Subcutaneous abdominal adipose tissue (tissue), 5 donors: ENCODE measurements around the gene CENPF.

Source experiments
- H3K27ac ChIP-seq: one replicate; pipeline ENCODE4 v1.7.0; 2013; ENCODE audit warnings: low read depth, mild to moderate bottlenecking, inconsistent platforms, low read length, moderate library complexity
- H3K27me3 ChIP-seq, 5 donors: one replicate each; pipeline ENCODE4 v1.7.0; 2013; ENCODE audit warnings: low read length in 5 of 5, inconsistent platforms in 1 of 5; ENCODE audit not compliant: control insufficient read depth in 5 of 5, insufficient read depth in 4 of 5
- H3K36me3 ChIP-seq, 5 donors: one replicate each; pipeline ENCODE4 v1.7.0; 2013; ENCODE audit warnings: low read length in 5 of 5; ENCODE audit not compliant: control insufficient read depth in 5 of 5, insufficient read depth in 5 of 5
- H3K4me1 ChIP-seq, 5 donors: one replicate each; pipeline ENCODE4 v1.7.0; 2013; ENCODE audit warnings: low read length in 5 of 5, mild to moderate bottlenecking in 3 of 5, moderate library complexity in 1 of 5; ENCODE audit not compliant: control insufficient read depth in 5 of 5, insufficient read depth in 5 of 5
- H3K4me3 ChIP-seq, 5 donors: one replicate each; pipeline ENCODE4 v1.7.0; 2013; ENCODE audit warnings: low read length in 5 of 5, low read depth in 1 of 5
- H3K9ac ChIP-seq, 5 donors: one replicate each; pipeline ENCODE4 v1.7.0; 2013; ENCODE audit warnings: low read length in 5 of 5, mild to moderate bottlenecking in 4 of 5, moderate library complexity in 3 of 5
- H3K9me3 ChIP-seq, 5 donors: one replicate each; pipeline ENCODE4 v1.7.0; 2013; ENCODE audit warnings: low read length in 5 of 5; ENCODE audit not compliant: control insufficient read depth in 5 of 5
- donor health status: healthy.
- donor health status: healthy.
- donor health status: healthy.
- donor health status: healthy.
- donor health status: healthy.

Gene CENPF, protein sequence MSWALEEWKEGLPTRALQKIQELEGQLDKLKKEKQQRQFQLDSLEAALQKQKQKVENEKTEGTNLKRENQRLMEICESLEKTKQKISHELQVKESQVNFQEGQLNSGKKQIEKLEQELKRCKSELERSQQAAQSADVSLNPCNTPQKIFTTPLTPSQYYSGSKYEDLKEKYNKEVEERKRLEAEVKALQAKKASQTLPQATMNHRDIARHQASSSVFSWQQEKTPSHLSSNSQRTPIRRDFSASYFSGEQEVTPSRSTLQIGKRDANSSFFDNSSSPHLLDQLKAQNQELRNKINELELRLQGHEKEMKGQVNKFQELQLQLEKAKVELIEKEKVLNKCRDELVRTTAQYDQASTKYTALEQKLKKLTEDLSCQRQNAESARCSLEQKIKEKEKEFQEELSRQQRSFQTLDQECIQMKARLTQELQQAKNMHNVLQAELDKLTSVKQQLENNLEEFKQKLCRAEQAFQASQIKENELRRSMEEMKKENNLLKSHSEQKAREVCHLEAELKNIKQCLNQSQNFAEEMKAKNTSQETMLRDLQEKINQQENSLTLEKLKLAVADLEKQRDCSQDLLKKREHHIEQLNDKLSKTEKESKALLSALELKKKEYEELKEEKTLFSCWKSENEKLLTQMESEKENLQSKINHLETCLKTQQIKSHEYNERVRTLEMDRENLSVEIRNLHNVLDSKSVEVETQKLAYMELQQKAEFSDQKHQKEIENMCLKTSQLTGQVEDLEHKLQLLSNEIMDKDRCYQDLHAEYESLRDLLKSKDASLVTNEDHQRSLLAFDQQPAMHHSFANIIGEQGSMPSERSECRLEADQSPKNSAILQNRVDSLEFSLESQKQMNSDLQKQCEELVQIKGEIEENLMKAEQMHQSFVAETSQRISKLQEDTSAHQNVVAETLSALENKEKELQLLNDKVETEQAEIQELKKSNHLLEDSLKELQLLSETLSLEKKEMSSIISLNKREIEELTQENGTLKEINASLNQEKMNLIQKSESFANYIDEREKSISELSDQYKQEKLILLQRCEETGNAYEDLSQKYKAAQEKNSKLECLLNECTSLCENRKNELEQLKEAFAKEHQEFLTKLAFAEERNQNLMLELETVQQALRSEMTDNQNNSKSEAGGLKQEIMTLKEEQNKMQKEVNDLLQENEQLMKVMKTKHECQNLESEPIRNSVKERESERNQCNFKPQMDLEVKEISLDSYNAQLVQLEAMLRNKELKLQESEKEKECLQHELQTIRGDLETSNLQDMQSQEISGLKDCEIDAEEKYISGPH (N-terminal part only)

DNA sequence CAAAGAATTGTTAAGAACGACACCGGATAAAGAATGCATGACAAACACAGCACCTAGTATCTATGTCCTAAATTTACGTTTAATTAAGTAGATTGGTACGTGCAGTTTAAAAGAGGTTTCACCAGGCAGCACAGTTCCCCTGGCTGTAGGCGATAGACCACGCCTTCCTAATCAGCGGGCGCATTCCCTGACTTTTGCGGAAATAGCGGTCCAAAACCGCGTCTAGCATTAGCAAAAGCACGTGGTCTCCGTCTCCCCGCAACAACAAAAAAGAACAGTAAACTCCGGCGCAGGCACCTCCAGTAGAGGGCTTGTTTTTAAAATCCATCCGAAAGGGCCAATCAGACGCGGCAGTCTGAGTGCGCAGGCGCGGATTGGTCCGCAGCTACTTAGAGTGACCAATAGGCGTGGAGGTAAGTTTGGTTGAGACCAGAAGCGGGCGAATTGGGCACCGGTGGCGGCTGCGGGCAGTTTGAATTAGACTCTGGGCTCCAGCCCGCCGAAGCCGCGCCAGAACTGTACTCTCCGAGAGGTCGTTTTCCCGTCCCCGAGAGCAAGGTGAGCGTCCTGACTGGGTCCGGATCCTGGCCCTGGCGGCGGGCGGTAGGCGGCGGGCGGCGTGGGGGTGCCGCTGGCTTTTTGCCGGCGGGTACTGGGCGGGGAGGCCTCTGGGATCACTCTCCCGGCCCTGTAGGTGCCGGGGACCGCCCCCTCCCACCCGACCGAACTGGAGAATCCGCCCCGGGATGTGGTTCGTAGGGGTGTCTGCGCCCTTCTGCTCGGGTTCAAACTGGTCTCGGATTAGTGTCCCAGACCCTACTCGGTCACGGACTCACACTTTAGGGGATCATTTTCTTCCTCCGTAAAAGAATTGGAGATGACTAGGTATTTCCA lies at the start of gene CENPF:
Gene CENPF, plus strand, starts transcription at position 432 of the 894 bp plus-strand sequence. CDS start 10,560 bp downstream, outside the sequence.
- Histone ChIP-seq H3K4me3 (peak within 1 kb of the TSS; percentile 74 to 93 (median 77)), H3K27ac (no peak within 1 kb of the TSS), H3K9me3 (no peaks in the 10 kb centered on the region), H3K9ac (peak within 1 kb of the TSS in 4 of 5 donors; percentile 58 to 81 (median 68)), H3K27me3 (no peaks in the 10 kb centered on the region), H3K4me1 (peaks cover 0 to 15% (median 15%) of the 10 kb centered on the region in 5 donors), H3K36me3 (no peaks in the 10 kb centered on the region)

DNA sequence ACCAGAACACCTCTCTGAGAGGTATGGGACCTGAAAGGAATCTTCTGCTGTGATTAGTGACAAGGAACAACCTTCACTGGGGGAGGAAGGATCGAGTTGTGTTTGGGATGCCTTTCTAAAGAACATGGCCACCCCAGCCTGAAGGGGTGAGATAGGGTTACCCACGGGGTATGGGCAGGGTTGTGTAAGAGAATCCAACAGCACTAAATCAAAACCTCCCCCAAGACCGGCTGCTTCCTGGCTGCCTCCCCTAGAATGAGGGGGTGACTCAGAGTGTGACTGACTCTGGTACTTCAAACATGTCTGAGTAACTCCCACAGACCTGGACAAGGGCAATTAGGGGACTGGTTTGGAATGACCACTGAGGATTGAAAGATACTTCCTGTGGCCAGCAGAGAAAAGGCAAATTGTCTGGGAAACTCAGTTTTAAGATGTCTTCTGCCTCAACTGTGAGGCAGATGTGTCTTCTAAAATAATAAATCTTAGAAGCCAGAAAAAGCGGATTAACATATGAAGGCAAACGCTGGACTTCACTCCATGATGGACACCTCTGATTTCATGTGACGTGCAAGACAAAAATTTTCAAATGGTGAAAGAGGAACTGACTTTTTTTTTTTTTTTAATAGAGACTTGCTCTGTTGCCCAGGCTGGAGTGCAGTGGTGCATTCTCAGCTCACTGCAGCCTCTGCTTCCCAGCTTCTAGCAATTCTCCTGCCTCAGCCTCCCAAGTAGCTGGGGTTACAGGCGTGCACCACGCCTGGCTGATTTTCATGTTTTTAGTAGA lies 44.9 kb upstream of the CENPF start:
- H3K27me3 ChIP-seq, result peaks cover 0 to 5% (median 0%) of the 10 kb centered on the region in 5 donors
- H3K9me3 ChIP-seq, result no peaks in the 10 kb centered on the region
- no peak overlapping the region for H3K27ac ChIP-seq
- no peaks in the 10 kb centered on the region for H3K36me3 ChIP-seq
- H3K9ac ChIP-seq, result no peak overlapping the region
- H3K4me1 ChIP-seq, result no peaks in the 10 kb centered on the region
- no peak overlapping the region for H3K4me3 ChIP-seq

GRCh38 chr1:214563881-214564280 lies 39.1 kb upstream of the CENPF start:
- Histone ChIP-seq H3K27ac (no peak overlapping the region), H3K27me3 (peaks cover 0 to 5% (median 0%) of the 10 kb centered on the region in 5 donors), H3K36me3 (no peaks in the 10 kb centered on the region), H3K9ac (no peak overlapping the region), H3K4me1 (peaks cover 0 to 9% (median 0%) of the 10 kb centered on the region in 5 donors), H3K4me3 (no peak overlapping the region), H3K9me3 (no peaks in the 10 kb centered on the region)

GRCh38 chr1:214565310-214565709 lies 37.7 kb upstream of the CENPF start:
- no peaks in the 10 kb centered on the region for H3K36me3 ChIP-seq

DNA sequence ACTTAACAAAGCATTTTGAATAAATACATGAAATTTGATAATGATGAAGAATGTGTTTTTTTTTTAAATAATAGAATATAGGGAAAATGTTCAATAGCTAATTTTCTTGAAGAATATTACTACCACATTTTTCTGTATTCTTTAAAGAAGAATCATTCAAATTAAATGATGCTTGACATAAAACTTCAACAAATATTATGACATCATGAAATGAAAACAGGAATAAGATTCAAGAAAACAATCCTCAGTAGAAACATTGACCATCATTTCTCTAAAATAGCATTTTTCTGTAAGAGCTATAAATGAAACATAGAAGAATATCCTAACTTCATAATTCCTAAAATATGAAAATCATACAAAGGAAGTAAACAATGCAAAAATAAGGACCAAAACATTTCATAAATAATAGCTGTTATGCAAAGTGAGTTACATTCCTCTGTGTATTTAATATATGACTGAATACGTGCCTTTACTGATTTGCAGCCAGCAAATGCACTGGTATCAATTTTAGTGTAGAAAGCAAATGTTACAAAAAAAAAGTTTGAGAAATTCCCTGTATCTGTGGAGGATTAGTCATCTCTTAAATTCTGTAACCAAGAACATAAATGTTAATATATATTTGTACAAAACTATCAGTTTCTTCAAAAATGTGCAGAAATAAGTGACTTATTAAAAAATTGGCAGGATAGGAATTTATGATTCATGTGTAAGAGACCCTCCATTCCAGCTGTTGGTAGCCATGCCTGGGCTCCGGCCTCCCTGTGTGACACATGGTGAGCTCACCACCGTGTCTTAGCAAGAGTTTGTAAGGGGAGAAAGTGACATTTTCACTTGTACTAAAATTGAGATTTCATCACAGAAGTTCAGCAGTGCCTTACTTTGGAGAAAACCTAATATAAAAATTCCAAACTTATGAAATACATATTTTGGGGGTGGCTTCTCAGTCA lies 36.6 kb upstream of the CENPF start:
- no peaks in the 10 kb centered on the region for H3K9me3 ChIP-seq
- H3K27ac ChIP-seq, result no peak overlapping the region
- H3K4me1 ChIP-seq, result peaks cover 0 to 13% (median 0%) of the 10 kb centered on the region in 5 donors
- H3K4me3 ChIP-seq, result no peak overlapping the region
- H3K36me3 ChIP-seq, result no peaks in the 10 kb centered on the region
- no peak overlapping the region for H3K9ac ChIP-seq
- no peaks in the 10 kb centered on the region for H3K27me3 ChIP-seq

More at GRCh38 chr1:214565310-214565709, 37.7 kb upstream of the CENPF start:
- H3K9me3 ChIP-seq, result no peaks in the 10 kb centered on the region
- no peak overlapping the region for H3K4me3 ChIP-seq
- H3K27me3 ChIP-seq, result peaks cover 0 to 3% (median 0%) of the 10 kb centered on the region in 5 donors
- H3K4me1 ChIP-seq, result peaks cover 0 to 13% (median 0%) of the 10 kb centered on the region in 5 donors
- H3K9ac ChIP-seq, result no peak overlapping the region
- H3K27ac ChIP-seq, result no peak overlapping the region

DNA sequence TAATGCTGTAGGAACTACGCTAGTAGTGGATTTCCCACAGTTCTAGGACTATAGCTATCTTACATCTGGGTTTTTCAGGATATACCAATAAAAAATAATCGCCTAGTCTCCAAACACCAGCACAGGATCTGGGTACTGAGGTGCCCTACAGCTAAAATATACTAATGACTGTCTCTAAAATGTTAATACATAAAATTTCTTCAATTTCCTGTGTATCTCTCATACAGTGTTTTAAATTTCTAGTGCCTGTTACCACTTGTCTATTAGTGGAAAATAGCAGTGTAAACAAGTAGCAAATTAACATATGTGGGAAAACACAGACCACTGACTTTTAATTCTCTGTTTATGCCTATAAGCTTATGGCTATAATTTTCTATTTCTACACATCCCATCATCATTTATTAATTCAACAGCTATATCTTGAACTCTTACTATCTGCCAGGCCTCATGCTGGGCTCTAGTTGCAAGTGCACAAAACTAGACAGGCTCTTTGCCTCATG lies 35.5 kb upstream of the CENPF start:
- peaks cover 0 to 13% (median 0%) of the 10 kb centered on the region in 5 donors for H3K4me1 ChIP-seq
- H3K36me3 ChIP-seq, result no peaks in the 10 kb centered on the region
- H3K27me3 ChIP-seq, result no peaks in the 10 kb centered on the region
- no peaks in the 10 kb centered on the region for H3K9me3 ChIP-seq
- no peak overlapping the region for H3K9ac ChIP-seq
- no peak overlapping the region for H3K27ac ChIP-seq
- no peak overlapping the region for H3K4me3 ChIP-seq

DNA sequence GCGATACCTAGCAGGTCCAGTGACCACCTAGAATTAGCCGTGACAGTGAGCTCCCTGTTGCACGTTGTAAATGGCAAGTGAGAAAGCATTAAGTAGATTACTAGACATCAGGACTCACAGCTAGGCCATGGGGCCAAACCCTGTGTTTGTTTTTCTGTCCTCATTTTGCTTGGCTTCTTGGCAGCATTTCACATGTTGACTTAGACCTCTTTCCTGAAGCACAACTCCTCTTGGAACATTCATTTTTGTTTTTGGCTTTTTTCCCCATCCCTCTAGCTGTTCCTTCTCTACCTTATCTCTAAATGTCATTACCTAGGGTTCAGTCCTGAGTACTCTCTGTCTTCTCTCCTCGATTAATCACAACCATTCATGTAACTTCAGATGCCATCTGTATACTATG lies 34.7 kb upstream of the CENPF start:
- Histone ChIP-seq H3K4me3 (no peak overlapping the region), H3K36me3 (no peaks in the 10 kb centered on the region), H3K27ac (no peak overlapping the region), H3K4me1 (peaks cover 0 to 13% (median 0%) of the 10 kb centered on the region in 5 donors), H3K9ac (no peak overlapping the region), H3K9me3 (no peaks in the 10 kb centered on the region), H3K27me3 (no peaks in the 10 kb centered on the region)
